ENCODE data around the gene FBXW11. TPM values are rescaled to one million over a fixed set of nuclear protein-coding genes. Genes with fewer than 3 reads are reported as not detected.

Gene FBXW11
- total and polyA plus RNA-seq, 8 donors, result 6.0 to 43.8 (median 25.0) TPM

DNA sequence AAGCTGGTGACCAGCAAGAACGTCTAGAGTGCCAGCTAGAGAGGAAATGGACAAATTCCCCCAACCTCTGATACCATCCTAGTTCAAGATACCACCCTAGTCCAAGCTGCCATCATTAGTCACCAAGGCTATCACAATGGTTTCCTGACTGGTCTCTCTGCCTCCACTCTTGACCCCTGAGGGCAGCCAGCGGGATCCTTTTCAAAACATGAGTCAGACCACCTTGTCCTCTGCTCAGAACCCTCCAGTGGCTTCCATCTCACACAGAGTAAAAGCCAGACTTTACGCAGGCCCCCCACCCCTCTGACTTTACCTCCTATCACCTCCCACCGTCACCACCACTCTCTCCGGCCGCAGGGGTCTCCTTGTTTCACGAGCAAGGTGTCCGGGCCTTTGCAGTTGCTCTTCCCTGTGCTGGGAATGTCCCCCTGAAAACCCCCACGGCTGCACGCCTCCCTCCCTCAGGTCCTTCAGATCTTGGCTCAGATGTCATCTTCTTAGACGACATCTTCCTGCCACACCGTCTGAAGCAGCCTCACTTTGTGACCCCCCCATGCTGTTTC lies 42.2 kb upstream of the FBXW11 start:
- FAIRE-seq (no peak), ATAC-seq (no peak), DNase-seq (no peak)
- Histone ChIP-seq H3K4me1 (peaks cover 0 to 7% (median 0%) of the 10 kb centered on the region in 3 donors), H3K4me3 (no peak overlapping the region), H3K36me3 (no peaks in the 10 kb centered on the region), H3K27ac (no peak overlapping the region), H3K9me3 (no peaks in the 10 kb centered on the region), H3K27me3 (no peaks in the 10 kb centered on the region)
- intact Hi-C loops (cut with DNase I), result loop anchor here in 1 of 3 donors (10.0 kb wide), 1 partner anchor 624 kb away; no protein-coding TSS in a partner anchor
- TF ChIP-seq, protein P1, sequence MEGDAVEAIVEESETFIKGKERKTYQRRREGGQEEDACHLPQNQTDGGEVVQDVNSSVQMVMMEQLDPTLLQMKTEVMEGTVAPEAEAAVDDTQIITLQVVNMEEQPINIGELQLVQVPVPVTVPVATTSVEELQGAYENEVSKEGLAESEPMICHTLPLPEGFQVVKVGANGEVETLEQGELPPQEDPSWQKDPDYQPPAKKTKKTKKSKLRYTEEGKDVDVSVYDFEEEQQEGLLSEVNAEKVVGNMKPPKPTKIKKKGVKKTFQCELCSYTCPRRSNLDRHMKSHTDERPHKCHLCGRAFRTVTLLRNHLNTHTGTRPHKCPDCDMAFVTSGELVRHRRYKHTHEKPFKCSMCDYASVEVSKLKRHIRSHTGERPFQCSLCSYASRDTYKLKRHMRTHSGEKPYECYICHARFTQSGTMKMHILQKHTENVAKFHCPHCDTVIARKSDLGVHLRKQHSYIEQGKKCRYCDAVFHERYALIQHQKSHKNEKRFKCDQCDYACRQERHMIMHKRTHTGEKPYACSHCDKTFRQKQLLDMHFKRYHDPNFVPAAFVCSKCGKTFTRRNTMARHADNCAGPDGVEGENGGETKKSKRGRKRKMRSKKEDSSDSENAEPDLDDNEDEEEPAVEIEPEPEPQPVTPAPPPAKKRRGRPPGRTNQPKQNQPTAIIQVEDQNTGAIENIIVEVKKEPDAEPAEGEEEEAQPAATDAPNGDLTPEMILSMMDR (IDR thresholded peaks at IDR 0.05), result no peak
- WGBS, 2 donors, result 94 to 96% methylated on average over 12 of the region's 12 CpGs

DNA sequence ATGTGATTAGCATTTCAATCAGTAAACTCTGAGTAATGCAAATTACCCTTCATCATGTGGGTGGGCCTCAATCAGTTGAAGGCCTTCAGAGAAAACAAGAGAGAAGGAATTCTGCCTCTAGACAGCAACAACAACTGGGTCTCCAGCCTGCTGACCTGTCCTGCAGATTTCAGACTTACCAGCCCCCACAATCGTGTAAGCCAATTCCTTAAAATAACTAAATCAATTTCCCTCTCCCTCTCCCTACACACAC lies 41.7 kb upstream of the FBXW11 start:
- Histone ChIP-seq H3K9me3 (no peaks in the 10 kb centered on the region), H3K27ac (peak overlapping the region in 1 of 4 donors; percentile 12), H3K4me3 (no peak overlapping the region), H3K27me3 (no peaks in the 10 kb centered on the region), H3K4me1 (peaks cover 0 to 7% (median 0%) of the 10 kb centered on the region in 3 donors), H3K36me3 (no peaks in the 10 kb centered on the region)
- ATAC-seq, result no peak
- no peak for DNase-seq
- intact Hi-C loops (cut with DNase I), result loop anchor here in 1 of 3 donors (10.0 kb wide), 1 partner anchor 623 kb away; no protein-coding TSS in a partner anchor
- FAIRE-seq, result no peak
- TF ChIP-seq, protein P1 (IDR thresholded peaks at IDR 0.05), result no peak
- 87% methylated on average over 1 of the region's 1 CpG for WGBS, 2 donors

DNA sequence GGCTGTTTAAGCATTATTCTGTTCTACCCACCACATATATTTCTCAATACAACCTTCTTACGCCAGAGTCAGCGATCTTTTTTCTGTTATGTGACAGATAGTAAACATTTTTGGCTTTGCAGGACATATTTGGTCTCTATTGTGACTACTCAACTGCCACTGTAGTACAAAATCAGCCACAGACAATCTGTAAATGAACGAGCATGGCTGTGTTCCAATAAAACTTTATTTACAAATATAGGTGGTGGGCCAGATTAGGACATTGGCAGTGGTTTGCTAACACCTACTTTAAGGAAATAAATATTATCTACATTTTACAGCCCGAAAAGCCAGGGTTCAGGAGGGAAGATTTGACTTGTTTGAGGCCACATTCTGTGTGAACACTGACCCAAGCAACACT lies 40.2 kb upstream of the FBXW11 start:
- H3K4me3 ChIP-seq, result no peak overlapping the region
- 89 to 91% methylated on average over 4 of the region's 4 CpGs for WGBS, 2 donors
- H3K9me3 ChIP-seq, result no peaks in the 10 kb centered on the region
- intact Hi-C loops (cut with DNase I), result loop anchor here in 1 of 3 donors (10.0 kb wide), 1 partner anchor 622 kb away; no protein-coding TSS in a partner anchor
- no peak for DNase-seq
- H3K4me1 ChIP-seq, result peaks cover 0 to 7% (median 0%) of the 10 kb centered on the region in 3 donors
- H3K36me3 ChIP-seq, result no peaks in the 10 kb centered on the region
- TF ChIP-seq, protein P1 (IDR thresholded peaks at IDR 0.05), result no peak
- ATAC-seq, result no peak
- H3K27ac ChIP-seq, result no peak overlapping the region
- no peaks in the 10 kb centered on the region for H3K27me3 ChIP-seq
- no peak for FAIRE-seq

DNA sequence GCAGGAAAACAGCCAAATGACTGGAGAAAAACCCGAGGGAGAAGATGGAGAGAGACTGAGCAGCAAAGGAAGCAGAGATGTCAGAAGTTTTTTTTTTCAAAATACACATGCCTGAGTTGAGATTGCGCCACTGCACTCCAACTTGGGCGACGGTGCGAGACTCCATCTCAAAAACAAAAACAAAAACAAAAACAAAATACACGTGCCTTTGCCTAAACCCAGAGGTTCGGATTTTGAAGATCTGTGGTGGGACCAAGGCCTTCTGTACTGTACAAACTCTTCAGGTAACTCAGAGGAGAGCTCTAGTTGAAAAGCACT lies 38.8 kb upstream of the FBXW11 start:
- no peaks in the 10 kb centered on the region for H3K36me3 ChIP-seq
- no peak overlapping the region for H3K27ac ChIP-seq
- 84 to 90% methylated on average over 7 of the region's 7 CpGs for WGBS, 2 donors
- TF ChIP-seq, protein P1 (IDR thresholded peaks at IDR 0.05), result no peak
- FAIRE-seq (no peak), DNase-seq (no peak), ATAC-seq (no peak)
- H3K27me3 ChIP-seq, result no peaks in the 10 kb centered on the region
- no peak overlapping the region for H3K4me3 ChIP-seq
- H3K9me3 ChIP-seq, result no peaks in the 10 kb centered on the region
- peaks cover 0 to 7% (median 0%) of the 10 kb centered on the region in 3 donors for H3K4me1 ChIP-seq
- intact Hi-C loops (cut with DNase I), result loop anchor here in 1 of 3 donors (10.0 kb wide), 1 partner anchor 620 kb away; no protein-coding TSS in a partner anchor

DNA sequence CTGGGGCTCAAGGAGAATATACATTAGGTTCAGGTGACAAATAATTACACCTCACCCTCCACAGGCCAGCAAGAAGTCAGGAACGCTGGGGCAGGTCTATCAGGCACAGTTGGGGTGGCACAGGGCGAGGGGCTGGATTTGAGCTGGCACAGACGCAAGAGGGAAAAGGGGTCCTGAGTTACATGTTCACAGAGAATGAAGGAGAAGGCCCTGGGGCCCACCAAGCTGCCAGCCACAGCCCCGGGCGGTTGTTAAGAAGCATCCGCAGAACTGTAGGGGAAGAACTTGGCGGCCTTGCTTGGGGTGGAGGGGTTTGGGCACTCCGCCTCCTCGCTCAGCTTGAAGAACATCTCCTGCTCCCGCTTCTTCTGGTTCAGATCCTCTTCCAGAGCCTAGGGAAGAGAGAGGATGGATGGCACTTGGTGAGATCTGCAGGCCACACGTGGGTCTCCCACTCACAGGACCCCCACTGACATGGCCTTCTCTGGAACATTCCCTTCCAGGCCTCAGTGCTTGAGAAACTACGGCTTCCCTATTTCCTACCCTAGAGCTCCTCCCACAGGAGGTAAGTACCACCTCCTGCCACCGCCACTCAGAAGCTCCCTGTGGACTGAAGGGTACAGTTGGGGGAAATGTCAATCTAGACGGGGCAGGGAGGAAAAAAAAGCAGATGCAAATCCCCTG lies 38.3 kb upstream of the FBXW11 start:
- ATAC-seq (no peak), FAIRE-seq (no peak), DNase-seq (no peak)
- no peak overlapping the region for H3K27ac ChIP-seq
- intact Hi-C loops (cut with DNase I), result loop anchor here in 2 of 3 donors (5.0 to 10.0 kb wide), 2 partner anchors 132 to 620 kb away; no protein-coding TSS in a partner anchor
- H3K36me3 ChIP-seq, result no peaks in the 10 kb centered on the region
- no peak overlapping the region for H3K4me3 ChIP-seq
- H3K4me1 ChIP-seq, result peaks cover 0 to 7% (median 0%) of the 10 kb centered on the region in 3 donors
- H3K27me3 ChIP-seq, result no peaks in the 10 kb centered on the region
- H3K9me3 ChIP-seq, result no peaks in the 10 kb centered on the region
- TF ChIP-seq, protein P1 (IDR thresholded peaks at IDR 0.05), result no peak
- 92 to 94% methylated on average over 14 of the region's 14 CpGs for WGBS, 2 donors
